ENCODE data around the gene SP2.

Gene SP2

GRCh38 chr17:47891545-47892088 lies 4.4 kb upstream of the SP2 start:
- H3K27ac ChIP-seq = no peak overlapping the region
- H3K9me3 ChIP-seq = no peaks in the 10 kb centered on the region
- H3K36me3 ChIP-seq = no peaks in the 10 kb centered on the region
- no peaks in the 10 kb centered on the region for H3K27me3 ChIP-seq
- H3K4me3 ChIP-seq (ENCODE audit: low read depth in 1 of 2, low read length in 1 of 2) = no peak overlapping the region
- no peak for TF ChIP-seq CTCF (IDR thresholded peaks at IDR 0.05)
- peaks cover 13 to 17% of the 10 kb centered on the region in 2 experiments for H3K4me1 ChIP-seq (ENCODE audit: control insufficient read depth in 1 of 2, insufficient read depth in 1 of 2, low read depth in 1 of 2, low read length in 1 of 2)

GRCh38 chr17:47894498-47895346 lies 1.3 kb upstream of the SP2 start:
- no peaks in the 10 kb centered on the region for H3K9me3 ChIP-seq
- peak overlapping the region; percentile 71 to 94 for H3K4me3 ChIP-seq (ENCODE audit: low read depth in 1 of 2, low read length in 1 of 2)
- peak overlapping the region; percentile 98 for H3K27ac ChIP-seq
- TF ChIP-seq CTCF (IDR thresholded peaks at IDR 0.05) = no peak
- peaks cover 2% of the 10 kb centered on the region for H3K36me3 ChIP-seq
- H3K27me3 ChIP-seq = no peaks in the 10 kb centered on the region
- H3K4me1 ChIP-seq (ENCODE audit: control insufficient read depth in 1 of 2, insufficient read depth in 1 of 2, low read depth in 1 of 2, low read length in 1 of 2) = peaks cover 44% of the 10 kb centered on the region in 2 experiments

- Histone ChIP-seq H3K36me3 (peaks cover 9% of the 10 kb centered on the region), H3K9me3 (no peaks in the 10 kb centered on the region), H3K4me1 (ENCODE audit: control insufficient read depth in 1 of 2, insufficient read depth in 1 of 2, low read depth in 1 of 2, low read length in 1 of 2) (peaks cover 40 to 45% of the 10 kb centered on the region in 2 experiments)
Measured at GRCh38 chr17:47895347-47895855, 635 bp upstream of the SP2 start.

GRCh38 chr17:47896672-47897490 lies 845 bp downstream of the SP2 start:
- H3K9me3 ChIP-seq = no peaks in the 10 kb centered on the region

More at GRCh38 chr17:47895347-47895855, 635 bp upstream of the SP2 start:
- Histone ChIP-seq H3K27me3 (no peaks in the 10 kb centered on the region), H3K27ac (peak overlapping the region; percentile 98), H3K4me3 (ENCODE audit: low read depth in 1 of 2, low read length in 1 of 2) (peak overlapping the region; percentile 71 to 94)
- no peak for TF ChIP-seq CTCF (IDR thresholded peaks at IDR 0.05)

More at GRCh38 chr17:47896672-47897490, 845 bp downstream of the SP2 start:
- Histone ChIP-seq H3K36me3 (peaks cover 18% of the 10 kb centered on the region), H3K27me3 (no peaks in the 10 kb centered on the region), H3K27ac (peak overlapping the region; percentile 98), H3K4me1 (ENCODE audit: control insufficient read depth in 1 of 2, insufficient read depth in 1 of 2, low read depth in 1 of 2, low read length in 1 of 2) (peaks cover 40 to 45% of the 10 kb centered on the region in 2 experiments), H3K4me3 (ENCODE audit: low read depth in 1 of 2, low read length in 1 of 2) (peak overlapping the region; percentile 71 to 94)
- TF ChIP-seq CTCF (IDR thresholded peaks at IDR 0.05) = no peak

Data from neutrophil (primary cell).